ENCODE results near the gene SYCE3.
A peak's percentile ranks its signal among the peaks of the same experiment; 100 is the strongest.

Gene SYCE3

GRCh38 chr22:50569896-50570535, 7.3 kb upstream of the SYCE3 start:
- H3K9ac ChIP-seq (ENCODE audit: low read depth in 1 of 2, low read length in 2 of 2) = no peak overlapping the region
- H3K27me3 ChIP-seq (ENCODE audit: control insufficient read depth in 1 of 2, insufficient read depth in 2 of 2, low read length in 2 of 2) = no peaks in the 10 kb centered on the region
- no peak overlapping the region for H3K4me3 ChIP-seq (ENCODE audit: low read depth in 1 of 2, low read length in 2 of 2)
- no peaks in the 10 kb centered on the region for H3K9me3 ChIP-seq (ENCODE audit: control insufficient read depth in 1 of 2, low read length in 2 of 2)
- H3K36me3 ChIP-seq (ENCODE audit: control insufficient read depth in 1 of 2, insufficient read depth in 2 of 2, low read length in 2 of 2) = peaks cover 5 to 34% of the 10 kb centered on the region in 2 donors
- no peak overlapping the region for H3K27ac ChIP-seq (ENCODE audit: low read depth, low read length)
- peaks cover 11 to 12% of the 10 kb centered on the region in 2 donors for H3K4me1 ChIP-seq (ENCODE audit: control insufficient read depth in 1 of 2, insufficient read depth in 2 of 2, low read length in 2 of 2)

GRCh38 chr22:50569041-50569459, 6.3 kb upstream of the SYCE3 start:
- no peaks in the 10 kb centered on the region for H3K27me3 ChIP-seq (ENCODE audit: control insufficient read depth in 1 of 2, insufficient read depth in 2 of 2, low read length in 2 of 2)
- peaks cover 5 to 34% of the 10 kb centered on the region in 2 donors for H3K36me3 ChIP-seq (ENCODE audit: control insufficient read depth in 1 of 2, insufficient read depth in 2 of 2, low read length in 2 of 2)
- H3K4me3 ChIP-seq (ENCODE audit: low read depth in 1 of 2, low read length in 2 of 2) = peak overlapping the region in 1 of 2 donors; percentile 0
- H3K9ac ChIP-seq (ENCODE audit: low read depth in 1 of 2, low read length in 2 of 2) = no peak overlapping the region
- peaks cover 12 to 16% of the 10 kb centered on the region in 2 donors for H3K4me1 ChIP-seq (ENCODE audit: control insufficient read depth in 1 of 2, insufficient read depth in 2 of 2, low read length in 2 of 2)
- no peaks in the 10 kb centered on the region for H3K9me3 ChIP-seq (ENCODE audit: control insufficient read depth in 1 of 2, low read length in 2 of 2)
- H3K27ac ChIP-seq (ENCODE audit: low read depth, low read length) = peak overlapping the region; percentile 22

GRCh38 chr22:50568626-50569025, 5.9 kb upstream of the SYCE3 start:
- H3K4me1 ChIP-seq (ENCODE audit: control insufficient read depth in 1 of 2, insufficient read depth in 2 of 2, low read length in 2 of 2) = peaks cover 16 to 20% of the 10 kb centered on the region in 2 donors
- H3K9ac ChIP-seq (ENCODE audit: low read depth in 1 of 2, low read length in 2 of 2) = no peak overlapping the region
- peak overlapping the region; percentile 22 for H3K27ac ChIP-seq (ENCODE audit: low read depth, low read length)
- H3K4me3 ChIP-seq (ENCODE audit: low read depth in 1 of 2, low read length in 2 of 2) = peak overlapping the region in 1 of 2 donors; percentile 0
- H3K36me3 ChIP-seq (ENCODE audit: control insufficient read depth in 1 of 2, insufficient read depth in 2 of 2, low read length in 2 of 2) = peaks cover 5 to 32% of the 10 kb centered on the region in 2 donors
- H3K27me3 ChIP-seq (ENCODE audit: control insufficient read depth in 1 of 2, insufficient read depth in 2 of 2, low read length in 2 of 2) = no peaks in the 10 kb centered on the region
- no peaks in the 10 kb centered on the region for H3K9me3 ChIP-seq (ENCODE audit: control insufficient read depth in 1 of 2, low read length in 2 of 2)

- Histone ChIP-seq H3K4me3 (ENCODE audit: low read depth in 1 of 2, low read length in 2 of 2) (no peak overlapping the region), H3K27me3 (ENCODE audit: control insufficient read depth in 1 of 2, insufficient read depth in 2 of 2, low read length in 2 of 2) (no peaks in the 10 kb centered on the region), H3K27ac (ENCODE audit: low read depth, low read length) (no peak overlapping the region), H3K9ac (ENCODE audit: low read depth in 1 of 2, low read length in 2 of 2) (no peak overlapping the region), H3K4me1 (ENCODE audit: control insufficient read depth in 1 of 2, insufficient read depth in 2 of 2, low read length in 2 of 2) (peaks cover 21 to 24% of the 10 kb centered on the region in 2 donors), H3K36me3 (ENCODE audit: control insufficient read depth in 1 of 2, insufficient read depth in 2 of 2, low read length in 2 of 2) (peaks cover 5 to 28% of the 10 kb centered on the region in 2 donors), H3K9me3 (ENCODE audit: control insufficient read depth in 1 of 2, low read length in 2 of 2) (no peaks in the 10 kb centered on the region)
These were observed 5.1 kb upstream of the SYCE3 start for GRCh38 chr22:50567721-50568252.

- Histone ChIP-seq H3K27me3 (ENCODE audit: control insufficient read depth in 1 of 2, insufficient read depth in 2 of 2, low read length in 2 of 2) (no peaks in the 10 kb centered on the region), H3K9me3 (ENCODE audit: control insufficient read depth in 1 of 2, low read length in 2 of 2) (no peaks in the 10 kb centered on the region), H3K36me3 (ENCODE audit: control insufficient read depth in 1 of 2, insufficient read depth in 2 of 2, low read length in 2 of 2) (peaks cover 0 to 3% of the 10 kb centered on the region in 2 donors), H3K4me1 (ENCODE audit: control insufficient read depth in 1 of 2, insufficient read depth in 2 of 2, low read length in 2 of 2) (peaks cover 18 to 20% of the 10 kb centered on the region in 2 donors), H3K9ac (ENCODE audit: low read depth in 1 of 2, low read length in 2 of 2) (no peak overlapping the region), H3K27ac (ENCODE audit: low read depth, low read length) (no peak overlapping the region), H3K4me3 (ENCODE audit: low read depth in 1 of 2, low read length in 2 of 2) (no peak overlapping the region)
These were observed 1.6 kb upstream of the SYCE3 start for GRCh38 chr22:50564289-50564688.

- Histone ChIP-seq H3K4me1 (ENCODE audit: control insufficient read depth in 1 of 2, insufficient read depth in 2 of 2, low read length in 2 of 2) (peaks cover 11 to 14% of the 10 kb centered on the region in 2 donors), H3K36me3 (ENCODE audit: control insufficient read depth in 1 of 2, insufficient read depth in 2 of 2, low read length in 2 of 2) (no peaks in the 10 kb centered on the region), H3K4me3 (ENCODE audit: low read depth in 1 of 2, low read length in 2 of 2) (peak overlapping the region; percentile 72 to 84), H3K27me3 (ENCODE audit: control insufficient read depth in 1 of 2, insufficient read depth in 2 of 2, low read length in 2 of 2) (no peaks in the 10 kb centered on the region), H3K27ac (ENCODE audit: low read depth, low read length) (peak overlapping the region; percentile 71), H3K9me3 (ENCODE audit: control insufficient read depth in 1 of 2, low read length in 2 of 2) (no peaks in the 10 kb centered on the region), H3K9ac (ENCODE audit: low read depth in 1 of 2, low read length in 2 of 2) (peak overlapping the region; percentile 64 to 86)
These were observed 868 bp upstream of the SYCE3 start for GRCh38 chr22:50563413-50564160.

GRCh38 chr22:50561401-50562358, 1.0 kb downstream of the SYCE3 start:
- H3K27ac ChIP-seq (ENCODE audit: low read depth, low read length) = no peak overlapping the region
- no peaks in the 10 kb centered on the region for H3K9me3 ChIP-seq (ENCODE audit: control insufficient read depth in 1 of 2, low read length in 2 of 2)
- H3K27me3 ChIP-seq (ENCODE audit: control insufficient read depth in 1 of 2, insufficient read depth in 2 of 2, low read length in 2 of 2) = no peaks in the 10 kb centered on the region
- H3K4me1 ChIP-seq (ENCODE audit: control insufficient read depth in 1 of 2, insufficient read depth in 2 of 2, low read length in 2 of 2) = peaks cover 9 to 14% of the 10 kb centered on the region in 2 donors
- no peak overlapping the region for H3K9ac ChIP-seq (ENCODE audit: low read depth in 1 of 2, low read length in 2 of 2)
- H3K4me3 ChIP-seq (ENCODE audit: low read depth in 1 of 2, low read length in 2 of 2) = no peak overlapping the region
- H3K36me3 ChIP-seq (ENCODE audit: control insufficient read depth in 1 of 2, insufficient read depth in 2 of 2, low read length in 2 of 2) = no peaks in the 10 kb centered on the region

GRCh38 chr22:50560034-50560433, 2.7 kb downstream of the SYCE3 start:
- H3K4me3 ChIP-seq (ENCODE audit: low read depth in 1 of 2, low read length in 2 of 2) = no peak overlapping the region
- no peaks in the 10 kb centered on the region for H3K36me3 ChIP-seq (ENCODE audit: control insufficient read depth in 1 of 2, insufficient read depth in 2 of 2, low read length in 2 of 2)
- H3K27me3 ChIP-seq (ENCODE audit: control insufficient read depth in 1 of 2, insufficient read depth in 2 of 2, low read length in 2 of 2) = no peaks in the 10 kb centered on the region
- H3K9ac ChIP-seq (ENCODE audit: low read depth in 1 of 2, low read length in 2 of 2) = no peak overlapping the region
- H3K9me3 ChIP-seq (ENCODE audit: control insufficient read depth in 1 of 2, low read length in 2 of 2) = no peaks in the 10 kb centered on the region
- H3K27ac ChIP-seq (ENCODE audit: low read depth, low read length) = no peak overlapping the region
- peaks cover 9 to 14% of the 10 kb centered on the region in 2 donors for H3K4me1 ChIP-seq (ENCODE audit: control insufficient read depth in 1 of 2, insufficient read depth in 2 of 2, low read length in 2 of 2)

GRCh38 chr22:50556703-50557102, 6.0 kb downstream of the SYCE3 start:
- H3K4me3 ChIP-seq (ENCODE audit: low read depth in 1 of 2, low read length in 2 of 2) = no peak overlapping the region
- no peaks in the 10 kb centered on the region for H3K36me3 ChIP-seq (ENCODE audit: control insufficient read depth in 1 of 2, insufficient read depth in 2 of 2, low read length in 2 of 2)
- H3K4me1 ChIP-seq (ENCODE audit: control insufficient read depth in 1 of 2, insufficient read depth in 2 of 2, low read length in 2 of 2) = no peaks in the 10 kb centered on the region
- H3K9me3 ChIP-seq (ENCODE audit: control insufficient read depth in 1 of 2, low read length in 2 of 2) = no peaks in the 10 kb centered on the region
- no peaks in the 10 kb centered on the region for H3K27me3 ChIP-seq (ENCODE audit: control insufficient read depth in 1 of 2, insufficient read depth in 2 of 2, low read length in 2 of 2)
- H3K27ac ChIP-seq (ENCODE audit: low read depth, low read length) = no peak overlapping the region
- no peak overlapping the region for H3K9ac ChIP-seq (ENCODE audit: low read depth in 1 of 2, low read length in 2 of 2)

All from duodenal mucosa (tissue), 2 donors.